Fibroblast of the aortic adventitia (primary cell): ENCODE results near the gene SMCHD1. TPM values are rescaled to one million over a fixed set of nuclear protein-coding genes. Genes with fewer than 3 reads are reported as not detected.
"Not testable (repeated sequence)": the region's sequence is repeated elsewhere in the genome, so short reads cannot be mapped to it uniquely, and the experiment has no call there.

Experiments
- DNase-seq: peaks from one replicate; pipeline ENCODE4 v3.0.0-alpha.2; 2010; ENCODE audit warnings: low read depth
- H3K4me3 ChIP-seq: 2 replicates; pipeline ENCODE4 v1.5.1; 2011; ENCODE audit warnings: low read depth, mild to moderate bottlenecking, control low read depth, low read length, moderate library complexity
- CTCF ChIP-seq: IDR thresholded peaks from 2 replicates; pipeline ENCODE4 v1.5.1; 2011; ENCODE audit warnings: mild to moderate bottlenecking, low read length, control low read depth, inconsistent platforms; ENCODE audit not compliant: insufficient read depth
- total RNA-seq: library from RNA; depleted of rRNA; stranded (reverse); fragments of >200 nt; gene quantifications from 2 replicates; pipeline ENCODE4 v1.2.3, GENCODE V29; 2012; ENCODE audit warnings: low replicate concordance

SMCHD1 gene
- total RNA-seq, 1 donor = 99.0 TPM

GRCh38 chr18:2729757-2730156 lies 74.2 kb downstream of the SMCHD1 start:
- no peak overlapping the region for H3K4me3 ChIP-seq
- TF ChIP-seq CTCF = no peak
- DNase-seq = no peak

- H3K4me3 ChIP-seq = no peak overlapping the region
- no peak for TF ChIP-seq CTCF
- no peak for DNase-seq
Observed at GRCh38 chr18:2736823-2737222, 81.3 kb downstream of the SMCHD1 start.

GRCh38 chr18:2740082-2740481 lies 84.6 kb downstream of the SMCHD1 start:
- not testable (repeated sequence) for DNase-seq, H3K4me3 ChIP-seq

GRCh38 chr18:2746274-2746673 lies 90.7 kb downstream of the SMCHD1 start:
- DNase-seq = no peak
- TF ChIP-seq CTCF = no peak
- no peak overlapping the region for H3K4me3 ChIP-seq

GRCh38 chr18:2758309-2758708 lies 102.8 kb downstream of the SMCHD1 start:
- no peak for TF ChIP-seq CTCF
- H3K4me3 ChIP-seq = no peak overlapping the region
- DNase-seq = no peak

GRCh38 chr18:2774669-2775068 lies 119.1 kb downstream of the SMCHD1 start:
- H3K4me3 ChIP-seq = no peak overlapping the region
- TF ChIP-seq CTCF = no peak
- no peak for DNase-seq

GRCh38 chr18:2776601-2777000 lies 121.1 kb downstream of the SMCHD1 start:
- no peak for TF ChIP-seq CTCF
- DNase-seq = no peak
- no peak overlapping the region for H3K4me3 ChIP-seq
